Activated CD8-positive, alpha-beta T cell treated with anti-CD3 and anti-CD28 coated beads, Interleukin-2, amount 10 ng/mL, durations not matched to agents 7 days and 5 days (primary cell): ENCODE results near the gene LAT. TPM values are rescaled to one million over a fixed set of nuclear protein-coding genes. Genes with fewer than 3 reads are reported as not detected.

Source experiments
- ATAC-seq: fragments of 150-1000 bp; cut with Tn5 transposase; one replicate; pipeline ENCODE4 v1.10.0; 2021; ENCODE audit warnings: moderate library complexity
- CTCF ChIA-PET: fragments of 350-600 bp; sonication (Branson Sonifier 250); formaldehyde crosslinking; loops from one replicate; lab custom pipeline; 2021; ENCODE audit warnings: antibody characterized with exemption; lab: Charles Lee
- POLR2A ChIA-PET: fragments of 350-600 bp; sonication (Branson Sonifier 250); formaldehyde crosslinking; loops from one replicate; lab custom pipeline; 2021; ENCODE audit warnings: antibody characterized with exemption; lab: Charles Lee
- DNase-seq: peaks from one replicate; pipeline ENCODE4 v3.0.0-alpha.2; 2020
- H3K27ac Mint-ChIP-seq: one replicate; pipeline ENCODE4 v1.8.0; 2021; ENCODE audit warnings: mild to moderate bottlenecking, mixed read lengths
- H3K27me3 Mint-ChIP-seq: one replicate; pipeline ENCODE4 v1.8.0; 2021; ENCODE audit warnings: low read depth, mixed read lengths
- H3K36me3 Mint-ChIP-seq: one replicate; pipeline ENCODE4 v1.8.0; 2021; ENCODE audit warnings: low read depth, mixed read lengths
- H3K4me1 Mint-ChIP-seq: one replicate; pipeline ENCODE4 v1.8.0; 2021; ENCODE audit warnings: low read depth, mixed read lengths
- H3K4me3 Mint-ChIP-seq: one replicate; pipeline ENCODE4 v1.8.0; 2021; ENCODE audit warnings: mild to moderate bottlenecking, mixed read lengths
- H3K9me3 Mint-ChIP-seq: one replicate; pipeline ENCODE4 v1.8.0; 2022; ENCODE audit warnings: mixed read lengths; ENCODE audit not compliant: insufficient read depth
- total RNA-seq, 2 experiments: library from RNA; stranded (reverse); gene quantifications; one replicate each; pipeline ENCODE4 v1.2.3, GENCODE V29; 2021

Gene LAT
- total RNA-seq, 2 experiments from 2014 or later, result 270 to 288 TPM

DNA sequence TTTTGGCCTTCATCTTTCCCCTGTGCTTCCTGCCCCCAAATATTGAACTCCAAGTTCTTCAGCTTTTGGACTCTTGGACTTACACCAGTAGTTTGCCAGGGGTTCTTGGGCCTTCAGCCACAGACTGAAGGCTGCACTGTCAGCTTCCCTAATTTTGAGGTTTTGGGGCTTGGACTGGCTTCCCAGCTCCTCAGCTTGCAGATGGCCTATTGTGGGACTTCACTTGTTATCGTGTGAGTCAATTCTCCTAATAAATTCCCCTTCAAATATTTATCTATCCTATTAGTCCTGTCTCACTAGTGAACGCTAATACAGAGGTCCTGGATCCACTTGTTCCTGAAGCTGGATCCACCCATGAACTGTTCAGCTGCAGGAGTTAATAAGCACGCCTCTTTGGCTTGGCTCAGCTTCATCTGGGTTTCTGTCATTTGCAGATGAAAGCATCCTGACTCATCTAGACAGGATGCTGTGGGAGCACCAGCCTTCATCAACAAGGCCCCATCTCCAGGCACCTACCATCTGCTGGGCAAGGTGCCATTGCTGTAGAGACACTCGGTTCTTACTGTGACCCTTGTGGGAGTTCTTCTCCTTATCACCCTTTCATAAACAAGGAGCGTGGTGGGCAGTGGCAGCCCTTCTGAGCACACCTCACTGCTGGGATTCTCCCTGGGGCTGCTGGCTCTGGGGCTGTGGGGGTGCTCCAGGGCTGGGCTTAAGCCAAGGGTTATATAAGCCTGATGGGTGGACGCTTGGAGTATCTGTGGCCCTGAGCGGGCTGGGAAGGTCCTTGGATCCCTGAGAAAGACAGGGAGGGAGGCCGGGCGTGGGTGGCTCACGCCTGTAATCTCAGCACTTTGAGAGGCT, 23.1 kb downstream of the LAT start:
- H3K27ac Mint-ChIP-seq, result peak overlapping the region; percentile 88

DNA sequence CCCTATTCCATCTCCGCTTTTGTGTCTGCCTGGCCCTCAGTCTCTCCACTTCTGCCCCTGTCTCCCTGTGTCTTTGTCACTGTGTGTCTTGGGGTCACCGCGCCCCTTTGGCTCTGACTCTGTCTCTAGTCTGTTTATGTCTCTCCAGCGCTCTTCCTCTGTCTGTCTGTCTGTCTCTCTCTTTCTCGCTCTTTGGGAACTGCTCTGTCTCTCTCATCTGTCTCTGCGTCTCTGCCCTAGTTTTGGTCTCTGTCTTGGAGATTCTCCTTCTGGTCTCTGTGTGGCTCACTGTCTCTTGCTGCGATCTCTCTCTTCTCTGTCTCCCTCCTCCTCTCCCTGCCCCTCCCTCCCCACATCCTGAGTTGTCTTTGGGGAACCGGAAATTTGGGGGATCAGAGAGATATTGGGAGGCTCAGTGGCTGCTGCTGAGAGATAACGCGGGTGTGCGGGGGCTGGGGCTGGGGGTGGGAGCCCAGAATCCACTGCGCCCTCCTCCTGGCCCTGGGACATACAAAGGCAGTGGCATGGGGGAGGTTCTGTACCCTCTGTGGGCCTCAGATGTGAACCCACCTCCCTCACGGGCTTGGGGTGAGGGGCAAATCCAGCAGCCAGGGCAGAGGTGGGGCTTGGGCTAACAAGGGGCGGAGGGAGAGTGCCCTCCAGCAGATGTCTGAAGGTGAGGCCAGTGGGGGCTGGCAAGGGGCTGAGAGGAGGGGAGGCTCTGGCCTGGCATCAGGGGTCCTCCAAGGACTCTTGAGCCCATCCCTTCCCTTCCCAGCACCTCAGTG, 24.4 kb downstream of the LAT start:
- DNase-seq, result peak; percentile 46
- Mint-ChIP-seq H3K4me1 (peaks cover 52% of the 10 kb centered on the region), H3K27me3 (no peaks in the 10 kb centered on the region), H3K36me3 (no peaks in the 10 kb centered on the region), H3K9me3 (no peaks in the 10 kb centered on the region), H3K4me3 (peak overlapping the region; percentile 57), H3K27ac (peak overlapping the region; percentile 87)
- ChIA-PET CTCF (interaction anchor here (0.8 to 2.5 kb wide), 5 partner anchors 15 to 64 kb away, joined by 3 to 15 read pairs (median 7); no protein-coding TSS in a partner anchor), POLR2A (interaction anchor here (1.2 to 2.4 kb wide), 3 partner anchors 15 to 23 kb away, joined by 3 to 24 read pairs (median 6); partner anchors contain the start of gene LAT)
- peak; percentile 28 for ATAC-seq

More for the DNA sequence above, 23.1 kb downstream of the LAT start:
- ATAC-seq, result peak; percentile 90
- no peaks in the 10 kb centered on the region for H3K36me3 Mint-ChIP-seq
- peak; percentile 83 for DNase-seq
- H3K4me1 Mint-ChIP-seq, result peaks cover 43% of the 10 kb centered on the region
- peak overlapping the region; percentile 19 for H3K4me3 Mint-ChIP-seq
- ChIA-PET POLR2A (interaction anchor here (0.6 to 2.4 kb wide), 8 partner anchors 12 to 22 kb away, joined by 3 to 24 read pairs (median 4); partner anchors contain the start of gene LAT), CTCF (interaction anchor here (1.0 to 2.5 kb wide), 7 partner anchors 14 to 30 kb away, joined by 3 to 15 read pairs (median 7); no protein-coding TSS in a partner anchor)
- H3K27me3 Mint-ChIP-seq, result no peaks in the 10 kb centered on the region
- no peaks in the 10 kb centered on the region for H3K9me3 Mint-ChIP-seq

DNA sequence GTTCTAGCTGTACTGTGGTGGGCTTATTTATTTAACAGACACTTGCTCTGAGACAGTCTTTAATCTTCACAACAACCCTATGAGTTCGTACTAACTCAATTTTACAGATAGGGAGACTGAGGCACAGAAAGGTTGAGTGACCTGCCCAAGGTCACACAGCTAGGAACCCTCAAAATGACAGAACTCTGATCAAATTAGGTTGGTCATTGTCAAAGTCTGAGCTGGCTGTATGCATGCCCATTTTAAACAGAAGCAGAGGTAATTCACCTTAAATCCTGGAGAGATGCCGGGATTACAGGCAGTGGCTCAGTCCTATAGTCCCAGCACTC, 24.9 kb downstream of the LAT start:
- no peak for ATAC-seq
- H3K4me1 Mint-ChIP-seq, result peaks cover 55% of the 10 kb centered on the region
- H3K36me3 Mint-ChIP-seq, result no peaks in the 10 kb centered on the region
- ChIA-PET CTCF (interaction anchor here (0.8 to 2.5 kb wide), 3 partner anchors 12 to 65 kb away, joined by 3 to 8 read pairs (median 3); no protein-coding TSS in a partner anchor), POLR2A (interaction anchor here (1.2 to 1.7 kb wide), 2 partner anchors 19 to 21 kb away, joined by 3 to 6 read pairs; no protein-coding TSS in a partner anchor)
- H3K9me3 Mint-ChIP-seq, result no peaks in the 10 kb centered on the region
- no peak for DNase-seq
- no peak overlapping the region for H3K4me3 Mint-ChIP-seq
- no peaks in the 10 kb centered on the region for H3K27me3 Mint-ChIP-seq
- peak overlapping the region; percentile 87 for H3K27ac Mint-ChIP-seq

DNA sequence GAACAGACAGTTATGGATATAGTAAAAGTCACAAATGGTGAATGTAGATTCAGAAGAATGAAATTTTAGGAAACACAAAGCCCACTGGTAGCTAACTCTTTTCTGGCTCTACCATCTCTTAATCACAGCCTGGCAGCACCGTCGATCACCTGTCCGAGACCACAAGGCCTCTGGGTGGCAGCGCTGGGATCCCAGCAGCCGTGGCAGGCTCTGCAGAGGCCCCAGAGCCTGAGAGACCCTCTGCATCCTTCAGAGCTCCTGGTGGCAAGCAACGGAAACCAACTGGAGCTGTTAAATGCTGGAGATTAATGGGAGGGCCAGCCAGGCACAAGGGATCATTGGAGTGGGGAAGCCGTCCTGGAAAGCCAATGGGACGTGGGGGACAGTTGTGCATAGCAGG, 26.3 kb downstream of the LAT start:
- no peaks in the 10 kb centered on the region for H3K9me3 Mint-ChIP-seq
- ChIA-PET CTCF (interaction anchor here (0.8 kb wide), 1 partner anchor 18 kb away, joined by 3 read pairs; no protein-coding TSS in a partner anchor), POLR2A (interaction anchor here (1.0 to 1.7 kb wide), 3 partner anchors 11 to 188 kb away, joined by 3 to 6 read pairs (median 3); partner anchors contain the start of gene ATXN2L)
- H3K36me3 Mint-ChIP-seq, result no peaks in the 10 kb centered on the region
- ATAC-seq, result no peak
- H3K27ac Mint-ChIP-seq, result no peak overlapping the region
- no peak for DNase-seq
- H3K4me3 Mint-ChIP-seq, result no peak overlapping the region
- peaks cover 55% of the 10 kb centered on the region for H3K4me1 Mint-ChIP-seq
- H3K27me3 Mint-ChIP-seq, result no peaks in the 10 kb centered on the region

DNA sequence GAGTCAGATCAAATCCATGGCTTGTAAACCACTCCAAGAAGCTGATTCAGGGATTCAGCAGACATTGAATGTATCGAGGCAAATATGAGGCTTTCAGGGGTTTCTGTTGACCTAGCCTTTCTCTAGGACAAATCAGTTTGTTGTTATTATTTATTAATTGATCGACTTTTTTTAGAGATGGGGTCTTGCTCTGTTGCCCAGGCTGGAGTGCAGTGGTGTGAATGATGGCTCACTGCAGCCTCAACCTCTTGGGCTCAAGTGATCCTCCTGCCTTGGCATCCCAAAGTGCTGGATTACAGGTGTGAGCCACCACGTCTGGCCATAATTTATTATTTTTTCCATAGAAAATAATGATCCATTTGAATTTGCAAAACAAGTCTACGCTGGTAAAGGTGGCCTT, 27.0 kb downstream of the LAT start:
- Mint-ChIP-seq H3K27ac (no peak overlapping the region), H3K4me3 (no peak overlapping the region), H3K9me3 (no peaks in the 10 kb centered on the region), H3K4me1 (peaks cover 55% of the 10 kb centered on the region), H3K36me3 (no peaks in the 10 kb centered on the region), H3K27me3 (no peaks in the 10 kb centered on the region)
- DNase-seq, result no peak
- ChIA-PET CTCF (interaction anchor here (0.8 kb wide), 1 partner anchor 17 kb away, joined by 3 read pairs; no protein-coding TSS in a partner anchor), POLR2A (interaction anchor here (2.3 kb wide), 1 partner anchor 25 kb away, joined by 6 read pairs; no protein-coding TSS in a partner anchor)
- ATAC-seq, result no peak

DNA sequence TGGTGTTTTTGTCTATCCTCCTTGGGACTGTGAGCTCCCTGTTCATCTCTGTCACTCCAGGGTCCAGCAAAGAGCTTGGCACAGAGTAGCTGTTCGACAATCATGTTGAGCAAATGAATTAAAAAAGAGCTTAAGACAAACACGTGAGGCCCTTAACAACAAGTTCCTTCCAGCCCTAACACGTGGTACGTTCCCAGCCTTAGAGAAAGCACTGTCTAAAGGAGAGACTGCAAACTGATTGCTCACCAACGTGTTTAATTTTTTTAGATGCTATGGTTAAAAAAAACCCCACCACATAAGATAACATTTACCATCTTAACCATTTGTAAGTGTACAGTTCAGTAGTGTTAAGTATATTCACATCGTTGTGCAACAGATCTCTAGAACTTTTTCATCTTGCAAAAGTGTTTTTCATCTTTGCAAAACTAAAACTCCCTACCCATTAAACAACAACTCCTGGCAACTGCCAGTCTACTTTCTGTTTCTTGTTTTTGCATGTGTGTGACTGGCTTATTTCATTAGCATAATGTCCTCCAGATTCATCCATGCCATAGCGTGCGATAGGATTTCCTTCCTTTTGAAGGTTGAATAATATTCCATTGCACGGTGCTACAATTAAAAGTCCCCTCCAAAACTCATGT, 28.2 kb downstream of the LAT start:
- DNase-seq (no peak), ATAC-seq (peak; percentile 13)
- CTCF ChIA-PET, result interaction anchor here (0.9 kb wide), 2 partner anchors 8 to 13 kb away, joined by 4 read pairs; no protein-coding TSS in a partner anchor
- Mint-ChIP-seq H3K36me3 (no peaks in the 10 kb centered on the region), H3K4me1 (peaks cover 45% of the 10 kb centered on the region), H3K9me3 (no peaks in the 10 kb centered on the region), H3K27me3 (no peaks in the 10 kb centered on the region), H3K4me3 (no peak overlapping the region), H3K27ac (peak overlapping the region; percentile 76)
- POLR2A ChIA-PET, result interaction anchor here (0.7 to 2.7 kb wide), 6 partner anchors 8 to 191 kb away, joined by 3 to 12 read pairs (median 4); partner anchors contain the start of genes ATXN2L and LAT

DNA sequence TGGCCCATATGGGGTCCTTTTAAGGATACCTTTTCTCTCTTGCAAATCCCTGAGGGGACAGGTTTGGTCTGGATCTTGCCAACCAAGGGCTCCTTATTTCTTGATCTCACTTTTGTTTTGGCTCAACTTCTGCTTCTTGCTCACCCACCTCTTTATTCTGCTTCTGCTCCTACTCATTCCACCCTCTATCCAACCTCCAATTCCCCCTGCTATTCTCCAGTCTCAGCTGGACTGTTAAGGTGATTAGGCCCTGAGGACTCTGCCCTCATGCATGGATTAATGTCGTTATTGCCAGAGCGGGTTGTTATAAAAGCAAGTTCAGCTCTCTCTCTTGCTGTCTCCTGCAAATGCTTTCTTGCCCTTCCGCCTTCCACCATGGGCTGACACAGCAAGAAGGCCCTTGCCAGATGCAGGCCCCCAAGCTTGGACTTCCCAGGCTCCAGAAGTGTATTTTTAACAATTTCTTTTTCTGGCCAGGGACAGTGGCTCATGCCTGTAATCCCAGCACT, 29.8 kb downstream of the LAT start:
- H3K27ac Mint-ChIP-seq, result no peak overlapping the region
- CTCF ChIA-PET, result interaction anchor here (1.1 kb wide), 1 partner anchor 14 kb away, joined by 3 read pairs; no protein-coding TSS in a partner anchor
- POLR2A ChIA-PET, result interaction anchor here (2.7 kb wide), 1 partner anchor 30 kb away, joined by 12 read pairs; the partner anchor contains the start of gene LAT

DNA sequence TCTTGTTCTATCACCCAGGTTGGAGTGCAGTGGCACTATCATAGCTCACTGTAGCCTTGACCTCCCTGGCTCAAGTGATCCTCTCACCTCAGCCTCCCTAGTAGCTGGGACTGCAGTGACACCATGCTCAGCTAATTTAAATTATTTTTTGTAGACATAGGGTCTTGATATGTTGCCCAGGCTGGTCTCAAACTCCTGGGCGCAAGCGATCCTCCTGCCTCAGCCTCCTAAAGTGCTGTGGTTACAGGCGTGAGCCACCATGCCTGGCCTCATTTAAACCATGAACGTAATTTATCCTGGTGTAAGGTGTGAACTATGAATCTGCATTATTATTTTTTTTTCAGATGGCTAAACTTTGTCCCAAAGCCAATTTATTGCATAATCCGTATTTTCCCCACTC, 37.3 kb downstream of the LAT start:
- DNase-seq, result no peak
- ChIA-PET POLR2A (interaction anchor here (0.6 to 1.1 kb wide), 3 partner anchors 12 to 97 kb away, joined by 3 to 4 read pairs (median 3); partner anchors contain the start of gene RABEP2), CTCF (interaction anchor here (1.8 to 2.1 kb wide), 2 partner anchors 35 to 44 kb away, joined by 4 to 7 read pairs; no protein-coding TSS in a partner anchor)
- no peak for ATAC-seq
- Mint-ChIP-seq H3K36me3 (no peaks in the 10 kb centered on the region), H3K27me3 (no peaks in the 10 kb centered on the region), H3K9me3 (no peaks in the 10 kb centered on the region), H3K4me1 (peaks cover 49% of the 10 kb centered on the region), H3K4me3 (no peak overlapping the region), H3K27ac (no peak overlapping the region)

More for the DNA sequence above, 29.8 kb downstream of the LAT start:
- no peaks in the 10 kb centered on the region for H3K36me3 Mint-ChIP-seq
- H3K9me3 Mint-ChIP-seq, result no peaks in the 10 kb centered on the region
- H3K4me1 Mint-ChIP-seq, result peaks cover 30% of the 10 kb centered on the region
- H3K27me3 Mint-ChIP-seq, result no peaks in the 10 kb centered on the region
- no peak for DNase-seq
- ATAC-seq, result no peak
- H3K4me3 Mint-ChIP-seq, result no peak overlapping the region

DNA sequence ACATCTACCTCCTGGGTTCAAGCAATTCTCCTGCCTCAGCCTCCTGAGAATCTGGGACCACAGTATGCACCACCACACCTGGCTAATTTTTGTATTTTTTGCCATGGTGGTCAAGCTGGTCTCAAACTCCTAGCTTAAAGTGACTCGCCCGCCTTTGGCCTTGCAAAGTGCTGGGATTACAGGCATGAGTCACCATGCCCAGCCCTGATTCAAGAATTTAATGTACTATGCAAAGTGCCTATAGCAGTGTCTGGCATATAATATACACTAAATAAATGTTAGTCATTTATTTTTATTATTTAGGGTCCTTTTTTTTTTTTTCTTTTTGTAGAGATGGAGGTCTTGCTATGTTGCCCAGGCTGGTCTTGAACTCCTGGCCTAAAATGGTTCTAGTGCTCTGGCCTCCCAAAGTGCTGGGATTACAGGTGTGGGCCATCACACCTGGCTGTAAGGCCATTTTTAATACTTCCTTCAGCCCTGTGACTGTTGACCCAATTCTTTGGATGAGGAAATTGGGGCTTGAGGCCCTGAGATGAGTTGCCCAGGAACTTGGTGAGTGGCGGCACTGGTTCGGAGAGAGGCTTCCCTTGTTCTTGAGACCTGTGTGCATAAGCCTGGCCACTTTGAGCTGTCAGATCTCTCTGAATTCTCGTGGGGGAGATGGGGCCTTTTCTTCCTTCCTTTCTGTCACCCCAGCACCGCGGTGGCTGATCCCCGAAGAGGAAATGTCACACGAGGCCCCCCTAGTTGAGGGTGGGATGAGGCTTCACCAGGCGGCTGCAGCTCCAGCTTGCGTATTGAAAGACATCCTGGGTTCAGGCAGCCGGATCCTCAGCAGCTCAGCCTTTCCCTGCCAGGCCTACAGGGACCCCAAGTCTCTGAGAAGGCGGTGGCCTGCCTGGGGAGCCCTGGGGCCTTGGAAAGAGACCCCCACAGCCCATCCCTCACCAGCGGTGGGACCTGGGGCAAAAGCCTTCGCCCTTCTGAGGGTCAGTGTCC, 38.7 kb downstream of the LAT start:
- Mint-ChIP-seq H3K4me1 (peaks cover 54% of the 10 kb centered on the region), H3K9me3 (no peaks in the 10 kb centered on the region), H3K4me3 (no peak overlapping the region), H3K27me3 (no peaks in the 10 kb centered on the region), H3K36me3 (no peaks in the 10 kb centered on the region), H3K27ac (peak overlapping the region; percentile 89)
- ATAC-seq (peak; percentile 48), DNase-seq (peak; percentile 41)
- CTCF ChIA-PET, result interaction anchor here (1.1 to 2.3 kb wide), 3 partner anchors 37 to 49 kb away, joined by 3 to 7 read pairs (median 4); partner anchors contain the start of genes LAT and SPNS1
- POLR2A ChIA-PET, result interaction anchor here (0.7 to 3.3 kb wide), 5 partner anchors 11 to 43 kb away, joined by 3 to 13 read pairs (median 4); no protein-coding TSS in a partner anchor
